Gastroesophageal sphincter (tissue), 4 donors: ENCODE results near the gene GNAQ. TPM values are rescaled to one million over a fixed set of nuclear protein-coding genes. Genes with fewer than 3 reads are reported as not detected.
A peak's percentile ranks its signal among the peaks of the same experiment; 100 is the strongest.

ENCODE experiments used
- ATAC-seq: fragments of 150-250 bp; one replicate; pipeline ENCODE4 v1.9.1; 2016; ENCODE audit warnings: mild to moderate bottlenecking, moderate library complexity
- H3K27ac ChIP-seq, 4 donors: fragments of 200-600 bp; sonication (generic) in 3 of 4; 1 replicate in 3 of 4; 2 replicates in 1 of 4; pipeline ENCODE4 v1.5.1; 2016 to 2019
- H3K27me3 ChIP-seq: fragments of 200-600 bp; sonication (generic); one replicate; pipeline ENCODE4 v1.5.1; 2019
- H3K36me3 ChIP-seq, 2 donors: fragments of 200-600 bp; sonication (generic); one replicate each; pipeline ENCODE4 v1.5.1; 2019; ENCODE audit warnings: control low read depth in 1 of 2
- H3K4me1 ChIP-seq, 3 donors: fragments of 200-600 bp; sonication (generic); 1 replicate in 2 of 3; 2 replicates in 1 of 3; pipeline ENCODE4 v1.5.1; 2016 to 2019; ENCODE audit warnings: control low read depth in 2 of 3
- H3K4me3 ChIP-seq, 2 donors: fragments of 200-600 bp; sonication (generic); one replicate each; pipeline ENCODE4 v1.5.1; 2019; ENCODE audit warnings: mild to moderate bottlenecking in 1 of 2, moderate library complexity in 1 of 2
- H3K9me3 ChIP-seq, 3 donors: fragments of 200-600 bp; sonication (generic); one replicate each; pipeline ENCODE4 v1.5.1; 2017 to 2019; ENCODE audit warnings: control low read depth in 2 of 3
- EP300 ChIP-seq: sonication (generic); formaldehyde crosslinking; IDR thresholded peaks from one replicate; pipeline ENCODE4 v1.6.1; 2017; ENCODE audit warnings: antibody characterized with exemption, mild to moderate bottlenecking
- POLR2A ChIP-seq, 2 donors: fragments of 450-650 bp; IDR thresholded peaks; one replicate each; pipeline ENCODE4 v1.6.1; 2017; ENCODE audit warnings: antibody characterized with exemption in 2 of 2, mild to moderate bottlenecking in 2 of 2, moderate library complexity in 1 of 2
- POLR2AphosphoS5 ChIP-seq: sonication (generic); formaldehyde crosslinking; IDR thresholded peaks from one replicate; pipeline ENCODE4 v1.6.1; 2017; ENCODE audit warnings: antibody characterized with exemption
- WGBS, 2 donors: methylation state at CpG; one replicate each; pipeline ENCODE4 v1.1.5; 2018; ENCODE audit warnings: low coverage in 1 of 2; 5-methylcytosine and 5-hydroxymethylcytosine counted together
- total RNA-seq, 4 donors: library from RNA; depleted of rRNA; stranded (reverse); fragments of >200 nt; gene quantifications; one replicate each; pipeline ENCODE4 v1.1.0, GENCODE V29; 2016
- TF ChIP-seq, protein P1 (sequence below), 4 experiments: fragments of 200-600 bp in 2 of 4; fragments of 450-650 bp in 2 of 4; sonication (generic) in 1 of 4; IDR thresholded peaks; one replicate each; pipeline ENCODE4 v1.5.1; 2017 to 2019; ENCODE audit warnings: antibody characterized with exemption in 4 of 4, mild to moderate bottlenecking in 2 of 4, moderate library complexity in 2 of 4

The GNAQ gene
- total RNA-seq, 4 donors from 2014 or later = 57.6 to 86.4 (median 70.8) TPM

- no peak for ATAC-seq
- H3K36me3 ChIP-seq = no peaks in the 10 kb centered on the region
- no peaks in the 10 kb centered on the region for H3K9me3 ChIP-seq
- H3K4me3 ChIP-seq = no peak overlapping the region
- H3K27me3 ChIP-seq = no peaks in the 10 kb centered on the region
- 89% methylated on average over 2 of the region's 2 CpGs; no CpG with 5 or more reads in 1 of the 2 donors for WGBS, 2 donors
- no peak overlapping the region for H3K27ac ChIP-seq
- H3K4me1 ChIP-seq = peaks cover 0 to 23% (median 4%) of the 10 kb centered on the region in 3 donors
- no peak for TF ChIP-seq POLR2AphosphoS5
- no peak for TF ChIP-seq POLR2A (IDR thresholded peaks at IDR 0.05)
- no peak for TF ChIP-seq EP300
- TF ChIP-seq, protein P1, sequence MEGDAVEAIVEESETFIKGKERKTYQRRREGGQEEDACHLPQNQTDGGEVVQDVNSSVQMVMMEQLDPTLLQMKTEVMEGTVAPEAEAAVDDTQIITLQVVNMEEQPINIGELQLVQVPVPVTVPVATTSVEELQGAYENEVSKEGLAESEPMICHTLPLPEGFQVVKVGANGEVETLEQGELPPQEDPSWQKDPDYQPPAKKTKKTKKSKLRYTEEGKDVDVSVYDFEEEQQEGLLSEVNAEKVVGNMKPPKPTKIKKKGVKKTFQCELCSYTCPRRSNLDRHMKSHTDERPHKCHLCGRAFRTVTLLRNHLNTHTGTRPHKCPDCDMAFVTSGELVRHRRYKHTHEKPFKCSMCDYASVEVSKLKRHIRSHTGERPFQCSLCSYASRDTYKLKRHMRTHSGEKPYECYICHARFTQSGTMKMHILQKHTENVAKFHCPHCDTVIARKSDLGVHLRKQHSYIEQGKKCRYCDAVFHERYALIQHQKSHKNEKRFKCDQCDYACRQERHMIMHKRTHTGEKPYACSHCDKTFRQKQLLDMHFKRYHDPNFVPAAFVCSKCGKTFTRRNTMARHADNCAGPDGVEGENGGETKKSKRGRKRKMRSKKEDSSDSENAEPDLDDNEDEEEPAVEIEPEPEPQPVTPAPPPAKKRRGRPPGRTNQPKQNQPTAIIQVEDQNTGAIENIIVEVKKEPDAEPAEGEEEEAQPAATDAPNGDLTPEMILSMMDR (IDR thresholded peaks at IDR 0.05) = no peak
Observed at GRCh38 chr9:77826116-77826515, 205.5 kb downstream of the GNAQ start.

DNA sequence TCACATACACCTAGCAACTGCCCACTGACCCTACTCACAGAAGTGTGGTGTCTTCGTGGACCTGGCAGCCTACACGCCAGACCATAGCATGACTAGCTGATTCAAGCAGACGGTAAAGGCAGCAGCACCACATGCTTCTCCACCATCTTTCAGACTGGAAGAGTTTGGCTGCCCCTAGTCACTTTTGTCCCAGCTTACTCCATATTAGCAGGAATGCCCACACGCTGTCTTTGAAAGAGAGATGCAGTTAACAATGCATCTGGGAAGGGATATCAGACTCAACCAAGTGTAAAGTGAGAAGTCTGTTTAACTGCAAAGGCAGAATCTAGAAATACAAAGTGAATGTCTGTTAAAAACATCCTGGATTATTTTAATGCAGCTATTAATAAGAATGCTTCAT is 206.2 kb downstream of the GNAQ start:
- H3K4me1 ChIP-seq = peaks cover 0 to 19% (median 4%) of the 10 kb centered on the region in 3 donors
- TF ChIP-seq POLR2A (IDR thresholded peaks at IDR 0.05) (no peak), POLR2AphosphoS5 (no peak), EP300 (no peak)
- TF ChIP-seq, protein P1 (IDR thresholded peaks at IDR 0.05) = no peak
- H3K36me3 ChIP-seq = no peaks in the 10 kb centered on the region
- no peak for ATAC-seq
- no peaks in the 10 kb centered on the region for H3K27me3 ChIP-seq
- H3K27ac ChIP-seq = no peak overlapping the region
- H3K9me3 ChIP-seq = no peaks in the 10 kb centered on the region
- no peak overlapping the region for H3K4me3 ChIP-seq
- 87 to 100% methylated on average over 2 to 4 of the region's 4 CpGs for WGBS, 2 donors

DNA sequence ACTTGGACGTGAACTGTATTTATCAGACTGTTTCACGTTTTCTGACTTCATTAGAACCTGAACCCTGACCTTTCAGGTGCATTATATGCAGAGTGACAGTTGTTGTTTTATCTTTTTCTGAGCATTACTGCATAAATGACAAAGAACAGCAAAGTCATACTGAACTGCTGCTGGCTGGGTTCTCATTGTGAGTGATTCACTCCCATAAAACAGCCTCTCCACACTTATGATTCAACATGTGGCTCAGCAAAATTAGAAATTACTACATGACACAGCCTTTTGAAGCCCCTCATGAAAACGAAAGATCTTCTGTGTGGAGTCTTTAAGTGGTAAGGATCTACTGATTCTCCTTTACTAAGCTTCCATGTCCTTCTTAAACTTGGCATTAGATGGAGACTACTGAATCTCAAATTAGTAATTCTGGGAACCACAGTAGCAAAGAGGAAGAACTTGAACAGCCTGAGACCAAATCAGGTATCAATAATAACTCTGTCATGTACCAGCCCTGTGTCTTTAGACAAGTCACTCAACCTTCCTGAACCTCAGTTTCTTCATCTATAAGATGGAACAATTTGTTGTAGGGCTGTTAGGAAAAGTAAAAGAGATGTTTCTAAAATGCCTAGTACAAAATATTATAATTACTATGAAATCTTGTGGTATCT is 211.2 kb downstream of the GNAQ start:
- no peaks in the 10 kb centered on the region for H3K9me3 ChIP-seq
- 30 to 50% methylated on average over 2 to 3 of the region's 3 CpGs for WGBS, 2 donors
- H3K27ac ChIP-seq = peak overlapping the region in 1 of 4 donors; percentile 25
- H3K36me3 ChIP-seq = no peaks in the 10 kb centered on the region
- ATAC-seq = no peak
- no peak overlapping the region for H3K4me3 ChIP-seq
- peaks cover 0 to 32% (median 4%) of the 10 kb centered on the region in 3 donors for H3K4me1 ChIP-seq
- TF ChIP-seq EP300 = no peak
- TF ChIP-seq POLR2A (IDR thresholded peaks at IDR 0.05) = no peak
- no peaks in the 10 kb centered on the region for H3K27me3 ChIP-seq

DNA sequence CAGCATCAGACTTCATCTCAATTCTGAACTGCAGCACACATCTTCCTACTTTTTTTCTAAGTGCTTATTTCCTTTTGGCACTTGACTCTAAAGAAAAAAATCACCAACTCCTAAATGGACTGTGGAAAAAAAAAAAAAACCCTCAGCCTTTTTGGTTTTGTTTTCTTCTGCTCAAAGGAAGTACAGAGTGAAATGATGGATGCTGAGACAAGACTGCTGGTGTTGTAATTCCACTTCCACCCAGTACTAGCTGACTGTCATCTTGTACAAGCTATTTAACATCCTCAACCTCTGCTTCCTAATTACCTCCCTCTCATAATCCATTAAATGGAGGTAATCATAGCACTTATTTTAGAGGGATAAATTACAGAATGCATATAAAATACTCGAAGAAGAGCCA is 212.0 kb downstream of the GNAQ start:
- WGBS, 2 donors = 46 to 73% methylated on average over 1 of the region's 1 CpG
- no peaks in the 10 kb centered on the region for H3K27me3 ChIP-seq
- peak overlapping the region in 2 of 4 donors; percentile 17 to 35 for H3K27ac ChIP-seq
- no peaks in the 10 kb centered on the region for H3K9me3 ChIP-seq
- H3K4me1 ChIP-seq = peaks cover 0 to 32% (median 4%) of the 10 kb centered on the region in 3 donors
- ATAC-seq = peak; percentile 60
- H3K36me3 ChIP-seq = peaks cover 0 to 6% of the 10 kb centered on the region in 2 donors
- no peak for TF ChIP-seq POLR2AphosphoS5
- TF ChIP-seq, protein P1 (IDR thresholded peaks at IDR 0.05) = peak in 1 of 4 experiments; percentile 20
- no peak for TF ChIP-seq POLR2A (IDR thresholded peaks at IDR 0.05)
- no peak for TF ChIP-seq EP300
- H3K4me3 ChIP-seq = no peak overlapping the region

DNA sequence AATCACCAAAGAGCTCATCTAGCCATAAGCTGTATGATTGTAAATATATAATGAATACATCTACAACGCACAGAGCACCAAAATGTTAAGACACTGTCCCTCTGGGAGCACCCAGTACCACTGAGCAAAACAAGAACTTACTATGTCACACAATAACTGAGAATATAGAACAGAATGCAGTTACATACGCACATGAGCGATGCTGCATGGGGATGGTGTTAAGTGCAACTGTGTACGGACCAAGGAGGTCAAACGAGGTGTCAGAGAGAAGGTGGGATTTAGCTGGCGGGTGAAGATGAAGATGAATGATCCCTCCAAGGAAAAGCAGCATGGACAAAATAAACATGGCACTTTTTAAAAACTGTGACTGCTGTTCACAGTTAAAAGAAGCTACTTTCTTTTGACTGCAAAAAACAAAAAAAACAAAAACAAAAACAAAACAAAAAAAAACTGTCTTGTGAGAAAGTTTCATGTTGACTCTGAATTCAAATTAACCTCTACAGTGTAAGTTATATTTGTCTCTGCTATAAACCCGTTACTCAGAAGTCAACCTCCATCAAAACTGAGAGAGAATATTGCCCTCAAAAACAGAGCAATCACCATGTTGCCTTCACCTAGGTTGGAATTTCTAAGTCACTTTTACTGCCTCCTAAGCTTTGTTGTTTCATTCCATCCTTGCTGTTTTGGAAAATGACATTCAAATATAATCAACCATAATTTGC is 213.9 kb downstream of the GNAQ start:
- ATAC-seq = no peak
- no peak for TF ChIP-seq POLR2A (IDR thresholded peaks at IDR 0.05)
- TF ChIP-seq, protein P1 (IDR thresholded peaks at IDR 0.05) = no peak
- TF ChIP-seq EP300 = no peak
- no peak for TF ChIP-seq POLR2AphosphoS5
- Histone ChIP-seq H3K4me3 (no peak overlapping the region), H3K27ac (no peak overlapping the region), H3K4me1 (peaks cover 0 to 27% (median 4%) of the 10 kb centered on the region in 3 donors), H3K36me3 (peaks cover 0 to 21% of the 10 kb centered on the region in 2 donors), H3K9me3 (no peaks in the 10 kb centered on the region), H3K27me3 (no peaks in the 10 kb centered on the region)
- WGBS, 2 donors = 86 to 96% methylated on average over 6 to 7 of the region's 7 CpGs
